ENCODE data around the gene EPHB1.

Gene EPHB1

DNA sequence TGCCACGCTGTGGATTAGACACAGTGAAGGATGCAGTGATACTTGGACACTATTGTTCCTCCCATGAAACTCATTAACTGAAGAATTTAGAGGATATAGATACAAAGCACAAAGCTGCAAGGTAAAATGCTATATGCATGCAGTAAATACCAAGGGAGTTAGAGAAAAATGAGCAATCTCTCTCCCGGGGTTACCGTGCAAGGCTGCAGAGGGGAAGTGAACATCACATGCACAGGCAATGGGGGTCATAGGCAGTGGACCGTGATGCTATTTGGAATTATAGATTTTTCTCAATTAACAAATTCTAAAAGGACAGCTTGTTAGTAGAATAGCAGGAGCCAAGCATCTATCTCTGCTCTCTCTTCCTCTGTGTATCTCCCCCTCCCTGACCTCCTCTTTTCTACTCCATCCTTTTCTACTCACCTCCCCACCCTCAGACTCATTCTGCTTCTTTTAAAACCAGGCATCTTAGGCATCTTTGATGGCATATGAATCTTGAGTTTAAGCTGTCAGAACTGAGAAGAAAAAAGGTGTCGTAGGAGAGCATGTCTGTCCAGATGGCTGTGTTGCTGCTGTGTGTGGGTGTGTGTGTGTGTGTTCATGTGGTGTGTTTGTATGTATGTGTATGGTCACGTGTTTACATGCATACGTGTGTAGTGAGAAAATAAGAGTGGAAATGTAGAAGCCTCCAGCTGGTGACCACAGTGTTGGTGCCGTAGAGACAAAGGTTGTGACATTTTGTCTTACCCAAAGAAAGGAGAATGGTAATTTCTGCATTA lies 339.0 kb downstream of the EPHB1 start:
- no peak for DNase-seq (ENCODE audit: low read depth)

- DNase-seq (ENCODE audit: low read depth), result no peak
Measured at GRCh38 chr3:135134684-135135075, 339.6 kb downstream of the EPHB1 start.

DNA sequence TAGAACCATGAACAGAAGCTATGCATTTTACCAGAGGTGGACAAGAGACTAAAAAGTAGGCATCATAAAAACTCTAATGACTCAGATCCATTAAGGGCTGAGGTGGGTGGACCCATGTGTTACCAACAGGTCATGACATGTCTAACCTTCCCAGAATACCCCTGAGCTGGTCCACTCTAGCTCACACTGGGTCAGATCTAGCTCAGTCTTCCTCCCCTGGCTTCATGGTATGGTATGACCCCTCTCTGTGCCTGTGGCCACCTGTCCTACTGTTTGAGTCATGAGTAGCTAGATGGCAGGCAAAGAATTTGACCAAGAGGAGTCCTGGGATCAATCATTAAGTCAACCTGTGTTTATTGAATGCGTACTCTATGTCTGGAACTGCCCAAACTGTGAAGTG lies 340.4 kb downstream of the EPHB1 start:
- DNase-seq (ENCODE audit: low read depth), result no peak

DNA sequence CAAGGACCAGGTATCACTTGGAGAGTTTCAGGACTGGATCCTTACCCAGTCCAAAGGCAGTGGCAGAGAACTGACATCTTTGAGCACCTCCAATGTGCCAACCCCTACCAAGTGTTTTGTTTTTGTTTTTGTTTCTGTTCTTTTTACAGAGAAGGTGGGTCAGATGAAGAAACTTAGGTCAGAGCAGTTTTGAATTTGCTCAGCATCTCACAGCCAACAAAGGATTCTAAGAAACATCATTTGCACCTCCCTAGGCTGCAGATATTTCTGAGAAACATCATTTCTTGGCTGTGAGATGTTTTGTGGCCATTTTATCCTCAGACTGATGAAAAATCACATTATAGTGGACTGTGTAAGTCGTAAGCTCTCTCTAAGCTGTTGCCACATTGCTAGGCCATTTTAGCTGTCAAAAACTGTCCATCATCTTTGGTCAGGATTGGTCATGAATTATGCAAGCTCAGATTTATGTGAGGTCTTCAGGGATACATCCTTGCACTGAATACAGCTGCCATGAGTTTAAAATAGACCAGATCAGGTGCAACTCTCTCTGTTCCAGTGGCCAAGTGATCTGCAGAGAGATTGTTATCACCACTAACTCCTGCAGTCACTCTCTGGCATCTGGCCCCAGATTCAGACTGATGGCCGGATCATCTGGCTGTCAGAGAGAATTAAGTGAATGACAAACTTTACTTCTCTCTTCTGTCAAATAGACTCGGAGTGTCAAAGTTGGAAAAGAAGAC lies 341.5 kb downstream of the EPHB1 start:
- no peak for DNase-seq (ENCODE audit: low read depth)

DNA sequence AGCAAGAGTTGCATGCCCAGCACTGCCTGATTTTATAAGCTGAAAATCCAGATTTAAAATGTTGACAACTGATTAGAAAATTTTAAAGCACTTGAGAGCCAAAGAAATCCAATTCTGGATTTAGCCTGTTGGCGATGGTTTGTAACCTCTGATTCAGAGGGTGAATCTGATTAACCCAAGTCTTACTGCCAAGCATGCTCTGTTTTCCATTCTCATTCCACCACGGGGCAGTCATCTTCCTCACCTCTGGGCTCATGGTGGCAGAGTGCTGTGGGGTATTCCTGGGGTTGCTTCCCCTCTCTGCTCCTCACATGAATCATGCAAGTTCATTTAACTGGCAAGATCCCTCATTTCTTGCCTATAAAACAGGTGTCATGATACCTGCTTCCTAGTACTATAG lies 342.2 kb downstream of the EPHB1 start:
- DNase-seq (ENCODE audit: low read depth), result no peak

DNA sequence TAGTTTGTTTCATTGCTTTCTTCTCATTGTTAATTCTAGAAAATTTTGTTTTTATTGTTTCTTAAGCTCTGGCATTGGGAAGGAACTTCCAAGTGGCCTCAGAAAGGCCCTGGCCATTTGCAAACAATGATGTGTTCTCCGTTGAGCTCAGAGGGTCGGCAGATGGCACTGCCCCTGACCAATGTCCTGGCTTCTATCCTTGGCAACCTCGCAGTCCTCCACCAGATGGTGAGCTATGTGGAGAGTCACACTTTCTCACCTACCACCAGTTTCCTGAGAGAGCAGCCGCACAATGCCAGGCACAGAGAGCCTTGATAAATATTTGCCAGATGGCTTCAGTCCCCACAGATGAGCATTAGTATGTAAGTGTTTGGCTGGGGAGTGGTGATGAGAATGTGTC lies 343.7 kb downstream of the EPHB1 start:
- DNase-seq (ENCODE audit: low read depth), result no peak

- DNase-seq (ENCODE audit: low read depth), result no peak
Measured at GRCh38 chr3:135140591-135140990, 345.5 kb downstream of the EPHB1 start.

DNA sequence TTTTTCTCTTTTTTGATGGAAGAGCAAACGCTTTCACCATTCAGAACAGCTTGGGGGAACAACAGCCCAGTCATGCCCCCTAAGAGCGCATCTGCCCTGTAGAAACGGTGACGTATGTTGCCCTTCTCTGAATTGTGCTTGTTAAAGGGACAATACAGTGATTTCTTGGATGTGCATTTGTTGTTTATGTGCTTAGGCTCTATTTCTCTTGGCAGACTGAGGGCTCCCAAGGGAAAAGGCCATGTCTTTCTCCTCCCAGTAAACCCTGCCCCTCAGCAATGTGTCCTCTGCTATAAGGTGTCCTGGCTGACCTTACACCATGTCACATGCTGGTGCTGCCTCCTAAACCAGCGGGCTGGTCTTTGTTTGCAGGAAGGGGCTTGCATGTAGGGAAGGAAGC lies 346.1 kb downstream of the EPHB1 start:
- DNase-seq (ENCODE audit: low read depth), result no peak

GRCh38 chr3:135141672-135142071 lies 346.6 kb downstream of the EPHB1 start:
- DNase-seq (ENCODE audit: low read depth), result no peak

DNA sequence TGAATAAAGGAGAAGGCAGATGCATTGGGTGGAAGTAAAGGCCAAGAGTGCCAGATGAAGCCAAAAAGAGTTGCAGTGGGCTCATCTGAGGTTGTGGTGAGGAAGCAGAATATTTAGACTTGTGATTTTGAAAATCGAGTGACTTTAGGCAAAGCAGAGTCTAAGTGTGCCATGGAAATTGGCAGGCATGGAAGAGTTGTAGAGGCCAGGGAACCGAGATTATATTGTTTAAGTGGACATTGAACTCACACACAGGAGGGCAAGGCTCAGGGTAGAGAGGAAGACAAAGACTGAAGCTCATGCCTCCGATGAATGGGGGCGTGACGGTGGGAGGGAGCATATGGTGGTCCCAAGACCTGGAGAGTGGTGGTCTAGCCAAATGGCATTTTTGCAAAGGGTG lies 347.5 kb downstream of the EPHB1 start:
- no peak for DNase-seq (ENCODE audit: low read depth)

DNA sequence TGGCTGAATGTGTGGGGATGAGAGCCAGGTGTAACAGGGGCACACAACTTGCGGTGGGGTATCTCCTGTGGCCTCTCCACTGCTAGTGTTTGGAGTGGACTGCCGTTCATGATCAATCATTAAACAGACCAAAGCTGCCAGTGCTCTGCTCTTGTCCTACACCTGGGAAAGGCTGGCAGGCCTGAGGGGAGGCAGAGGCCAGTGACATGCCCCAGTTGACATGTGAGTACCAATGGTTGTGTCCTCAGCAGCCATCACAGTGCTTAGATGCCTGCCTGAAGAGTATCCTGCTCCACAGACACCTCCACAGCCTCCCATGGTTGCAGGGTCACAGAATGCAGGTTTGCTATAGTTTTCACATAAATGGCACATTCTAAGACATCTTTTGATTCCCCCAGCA lies 348.4 kb downstream of the EPHB1 start:
- DNase-seq (ENCODE audit: low read depth), result no peak

- no peak for DNase-seq (ENCODE audit: low read depth)
Measured at GRCh38 chr3:135145581-135145980, 350.5 kb downstream of the EPHB1 start.

DNA sequence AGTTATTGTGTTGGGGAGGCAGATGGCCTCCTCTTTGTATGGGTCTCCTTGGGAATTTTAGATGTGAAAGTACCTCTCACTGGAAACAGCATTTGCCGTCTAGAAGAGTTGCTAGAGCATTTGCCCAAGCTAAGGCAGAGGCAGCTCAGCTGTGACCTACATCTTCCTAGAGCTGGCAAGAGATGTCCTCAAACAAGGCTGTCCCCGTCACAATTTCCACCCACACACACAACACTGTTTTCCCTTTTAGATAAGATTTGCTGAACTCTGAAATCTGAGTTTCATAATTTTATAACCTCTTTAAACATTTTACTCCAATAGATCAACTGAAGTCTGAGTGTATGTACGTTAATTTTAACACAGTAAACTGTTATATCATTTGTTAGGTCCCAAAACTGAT lies 352.6 kb downstream of the EPHB1 start:
- no peak for DNase-seq (ENCODE audit: low read depth)

DNA sequence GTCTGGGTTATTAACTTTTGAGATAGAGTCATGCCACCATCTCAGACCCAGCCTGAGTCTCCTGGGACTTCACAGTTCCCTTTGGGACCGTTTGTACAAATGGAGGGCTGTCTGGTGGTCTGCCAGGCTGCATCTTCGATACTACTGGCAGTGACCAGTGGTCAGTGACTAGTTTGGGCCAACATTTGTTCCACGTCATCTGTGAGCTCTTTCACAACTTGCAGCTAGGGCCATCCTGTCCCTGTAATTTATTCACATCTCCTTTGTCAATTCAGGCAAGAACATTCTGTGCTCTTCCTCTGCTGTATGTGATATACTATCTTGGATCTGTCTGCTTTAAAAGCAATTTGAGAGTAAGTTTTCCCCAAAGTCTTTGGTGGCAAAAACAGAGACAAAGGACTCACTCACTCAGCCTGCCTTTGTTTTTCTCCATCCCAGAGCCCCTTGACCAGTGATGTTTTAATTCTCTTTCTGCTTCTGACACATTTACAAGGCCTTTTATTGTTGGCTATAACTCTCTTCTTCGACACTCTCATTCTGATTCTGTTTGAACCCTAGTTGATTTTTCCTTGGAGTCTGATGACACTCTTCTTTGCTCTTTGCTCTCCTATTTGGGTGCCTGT lies 353.4 kb downstream of the EPHB1 start:
- no peak for DNase-seq (ENCODE audit: low read depth)

DNA sequence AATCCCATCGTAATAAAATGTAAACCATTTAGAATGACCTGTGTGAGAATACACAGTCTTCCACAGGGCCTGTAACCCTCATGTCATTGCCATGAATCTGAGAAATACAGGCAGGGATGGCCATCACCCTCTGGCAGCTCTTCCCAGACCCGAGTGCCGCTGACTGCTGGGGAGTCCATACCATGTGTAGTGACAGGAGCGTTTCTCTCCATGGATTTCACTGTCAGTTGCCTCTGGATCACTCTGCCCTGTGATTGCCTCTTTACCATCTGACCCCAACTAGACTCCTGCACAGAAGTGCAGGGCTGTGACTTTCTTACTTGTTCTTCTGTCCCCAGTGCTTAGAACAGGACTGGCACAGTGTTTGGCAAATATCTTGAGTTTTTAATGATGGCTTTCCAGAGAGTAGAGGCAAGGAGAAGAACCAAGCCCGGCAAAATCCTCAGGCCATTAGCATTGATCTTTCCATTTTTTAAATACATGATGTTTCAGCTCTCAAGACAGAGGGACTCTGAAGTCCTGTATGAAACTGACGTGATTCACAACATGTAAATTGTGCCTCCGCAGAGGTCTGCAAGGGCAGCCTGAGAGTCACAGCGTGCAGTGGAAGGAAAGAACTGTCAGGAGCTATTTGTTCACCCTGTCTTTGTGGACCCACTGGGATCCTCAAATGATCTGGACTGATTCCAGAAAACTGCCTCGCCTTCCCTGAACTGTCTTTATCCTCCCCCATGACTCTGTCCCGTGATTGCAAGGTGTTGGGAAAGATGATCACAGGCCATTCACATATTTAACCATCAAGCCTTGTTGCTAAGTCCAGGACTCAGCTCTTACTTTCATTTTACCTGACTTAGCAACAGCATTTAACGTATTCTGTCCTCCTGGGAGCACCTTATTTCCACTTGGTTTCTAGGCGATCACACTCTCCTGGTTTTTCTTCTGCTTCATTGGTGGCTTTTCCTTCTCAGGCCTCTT lies 354.9 kb downstream of the EPHB1 start:
- no peak for DNase-seq (ENCODE audit: low read depth)

DNA sequence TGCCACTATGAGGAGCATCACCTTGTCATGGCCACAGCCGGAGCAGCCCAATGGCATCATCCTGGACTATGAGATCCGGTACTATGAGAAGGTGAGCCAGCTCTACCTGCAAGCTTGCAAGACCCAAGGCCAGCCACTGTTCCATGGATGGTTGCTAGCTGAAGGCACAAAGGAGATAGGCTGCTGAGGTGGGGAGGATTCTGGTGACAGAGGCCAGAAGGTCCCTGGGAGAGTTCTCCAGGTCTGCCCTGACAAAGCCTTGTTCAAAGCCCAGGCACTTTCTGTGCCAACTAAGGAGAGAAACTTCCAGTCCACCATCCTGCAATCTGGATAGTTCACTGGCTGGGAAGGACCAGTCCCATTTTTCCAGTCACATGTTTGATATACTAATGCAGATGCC lies 359.1 kb downstream of the EPHB1 start:
- no peak for DNase-seq (ENCODE audit: low read depth)

DNA sequence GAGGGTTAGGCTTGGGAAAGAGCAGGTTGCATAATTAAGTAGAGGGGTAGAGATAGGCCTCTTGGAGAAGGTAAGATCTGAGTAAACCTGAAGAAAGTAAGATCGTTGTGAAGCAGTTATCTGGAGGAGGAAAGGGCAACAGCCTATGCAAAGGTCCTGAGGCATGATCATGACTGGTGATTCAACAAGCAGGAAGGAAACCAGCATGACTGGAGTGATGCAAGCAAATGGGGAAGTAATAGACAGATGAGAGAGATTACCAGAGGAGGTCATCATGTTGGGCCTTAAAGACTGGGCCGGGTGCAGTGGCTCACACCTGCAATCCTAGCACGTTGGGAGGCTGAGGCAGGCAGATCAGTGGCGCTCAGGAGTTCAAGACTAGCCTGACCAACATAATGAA lies 360.2 kb downstream of the EPHB1 start:
- no peak for DNase-seq (ENCODE audit: low read depth)

- DNase-seq (ENCODE audit: low read depth), result no peak
Measured at GRCh38 chr3:135155791-135156190, 360.7 kb downstream of the EPHB1 start.

DNA sequence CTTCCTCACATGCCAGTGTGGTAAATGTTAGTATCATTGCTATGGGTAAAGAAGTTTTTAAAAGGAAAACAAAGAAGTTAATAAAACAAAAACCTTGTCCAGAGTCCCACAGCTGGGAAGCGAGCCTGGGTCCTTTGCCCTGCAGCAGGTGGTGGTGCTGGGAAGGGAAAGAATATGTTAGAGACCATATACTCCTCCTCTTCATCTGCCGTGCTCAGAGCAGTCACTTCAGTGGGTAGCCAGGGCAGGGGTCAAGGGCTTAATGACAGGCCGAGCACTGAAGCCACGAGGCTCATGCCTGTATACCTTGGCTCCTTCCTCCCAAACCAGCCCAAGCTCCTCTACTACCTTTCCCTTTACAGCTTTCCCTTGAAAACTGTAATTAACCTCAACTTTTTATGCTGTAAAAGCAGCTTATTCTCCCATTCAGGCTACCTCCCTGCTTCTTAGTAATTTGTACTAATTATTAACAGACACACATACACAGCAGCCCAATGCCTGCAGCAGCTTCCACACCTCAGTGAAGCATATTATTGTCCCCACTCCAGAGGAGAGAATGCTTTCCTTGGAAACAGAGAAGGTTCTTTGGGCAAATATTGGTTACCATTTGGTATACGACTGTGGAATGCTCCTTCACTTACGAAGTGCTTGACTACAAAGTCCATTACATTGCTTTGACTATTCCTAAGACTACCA lies 362.1 kb downstream of the EPHB1 start:
- no peak for DNase-seq (ENCODE audit: low read depth)

DNA sequence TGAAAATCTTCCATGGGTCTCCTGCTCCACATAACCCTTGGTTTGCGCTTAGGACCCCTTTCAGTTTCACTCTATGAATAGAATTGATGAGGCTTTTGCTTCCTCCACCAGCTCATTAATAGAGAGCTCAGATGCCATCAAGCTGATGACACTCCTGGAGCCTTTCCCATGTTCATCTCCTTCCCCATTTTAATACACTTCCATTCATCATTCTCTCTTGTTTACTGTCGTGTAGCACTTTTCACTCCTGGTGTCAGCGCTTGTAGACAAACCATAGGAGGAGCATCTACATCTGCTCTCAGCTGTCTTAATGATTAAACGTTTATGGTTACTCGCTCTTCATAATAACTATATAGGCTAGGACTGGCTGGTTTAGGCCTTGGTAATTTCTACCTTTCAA lies 363.5 kb downstream of the EPHB1 start:
- no peak for DNase-seq (ENCODE audit: low read depth)

- DNase-seq (ENCODE audit: low read depth), result no peak
Measured at GRCh38 chr3:135159681-135160247, 364.7 kb downstream of the EPHB1 start.
